Stimulated activated CD8-positive, alpha-beta memory T cell treated with anti-CD3 and anti-CD28 coated beads, Interleukin-7, amount 100 ng/mL, for 48 hours (primary cell): Measurements from ENCODE around the gene SAP30.

Experiments used
- DNase-seq, 2 donors: peaks; one replicate each; pipeline ENCODE4 v3.0.0-alpha.2; 2020; ENCODE audit warnings: low read depth in 1 of 2; ENCODE audit errors: extremely low read depth in 1 of 2

SAP30 gene, protein sequence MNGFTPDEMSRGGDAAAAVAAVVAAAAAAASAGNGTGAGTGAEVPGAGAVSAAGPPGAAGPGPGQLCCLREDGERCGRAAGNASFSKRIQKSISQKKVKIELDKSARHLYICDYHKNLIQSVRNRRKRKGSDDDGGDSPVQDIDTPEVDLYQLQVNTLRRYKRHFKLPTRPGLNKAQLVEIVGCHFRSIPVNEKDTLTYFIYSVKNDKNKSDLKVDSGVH

DNA sequence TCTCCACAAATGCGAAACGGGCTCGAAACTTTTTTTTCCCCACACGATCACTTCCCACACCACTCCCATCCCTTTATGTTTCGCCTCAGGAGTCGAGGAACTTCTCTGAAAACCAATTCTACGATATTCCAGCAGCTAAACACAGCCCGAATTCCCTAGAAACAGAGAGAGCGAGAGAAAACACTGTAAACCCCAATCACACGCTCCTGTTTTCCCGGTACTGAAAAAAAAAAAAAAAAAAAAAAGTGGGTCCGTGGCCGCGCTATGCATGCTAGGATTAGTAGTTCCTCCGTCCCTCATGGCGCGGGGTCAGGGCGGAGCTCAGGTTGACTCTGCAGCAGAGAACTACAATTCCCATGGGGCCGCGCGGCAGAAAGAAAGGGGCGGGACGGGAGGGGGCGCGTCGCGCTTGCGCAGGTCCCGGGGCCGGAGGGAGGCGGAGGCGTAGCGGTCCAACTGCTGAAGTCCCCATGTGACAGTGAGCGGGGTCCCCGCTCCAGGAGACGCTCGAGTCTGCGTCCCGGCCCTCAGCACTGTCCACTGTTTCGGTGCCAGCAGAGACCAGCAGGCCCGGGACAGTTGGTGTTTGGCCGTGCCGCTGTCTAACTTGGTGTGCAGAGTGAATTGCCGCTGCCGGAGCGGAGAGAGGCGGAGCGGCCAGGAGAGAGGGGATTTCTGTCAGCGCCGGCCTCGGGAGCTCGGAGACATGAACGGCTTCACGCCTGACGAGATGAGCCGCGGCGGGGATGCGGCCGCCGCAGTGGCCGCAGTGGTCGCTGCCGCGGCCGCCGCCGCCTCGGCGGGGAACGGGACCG, at the start of gene SAP30:
SAP30 (plus strand) TSS at position 478 of the 815 bp plus-strand sequence; CDS start at position 707, 229 bp downstream.
- DNase-seq: peak; percentile 92 to 95

DNA sequence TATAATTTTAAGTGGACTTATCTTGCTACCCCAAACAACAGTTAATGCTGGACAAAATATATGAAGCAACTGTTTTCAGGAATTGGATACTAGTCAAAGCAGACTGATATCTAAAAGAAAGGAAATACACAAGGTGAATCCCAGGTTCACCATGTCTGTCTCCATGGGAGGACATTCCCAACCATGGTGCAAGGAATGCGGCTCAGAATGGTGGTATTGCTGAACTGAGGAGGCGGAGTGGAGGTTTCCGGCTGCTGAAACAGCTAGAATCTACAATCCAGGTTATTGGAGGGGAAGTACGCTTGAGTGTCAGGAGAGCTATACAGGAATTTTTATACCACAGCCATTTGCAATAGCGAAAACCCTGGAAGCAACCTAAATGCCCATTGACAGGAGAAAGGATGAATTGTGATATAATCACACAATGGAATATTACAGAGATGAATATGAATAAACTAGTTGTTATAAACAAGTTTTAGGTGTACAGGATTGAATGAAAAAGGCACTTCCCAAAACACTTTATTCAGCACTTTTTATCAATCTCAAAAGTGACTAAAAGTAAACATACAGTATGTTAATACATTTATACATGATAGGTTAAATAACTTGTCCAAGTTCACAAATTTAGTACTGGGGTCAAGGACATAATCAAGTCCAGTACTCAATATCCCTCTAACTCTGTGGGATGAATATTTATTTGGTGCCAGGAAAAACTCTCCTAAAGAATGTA, 45.6 kb upstream of the SAP30 start:
- no peak for DNase-seq

DNA sequence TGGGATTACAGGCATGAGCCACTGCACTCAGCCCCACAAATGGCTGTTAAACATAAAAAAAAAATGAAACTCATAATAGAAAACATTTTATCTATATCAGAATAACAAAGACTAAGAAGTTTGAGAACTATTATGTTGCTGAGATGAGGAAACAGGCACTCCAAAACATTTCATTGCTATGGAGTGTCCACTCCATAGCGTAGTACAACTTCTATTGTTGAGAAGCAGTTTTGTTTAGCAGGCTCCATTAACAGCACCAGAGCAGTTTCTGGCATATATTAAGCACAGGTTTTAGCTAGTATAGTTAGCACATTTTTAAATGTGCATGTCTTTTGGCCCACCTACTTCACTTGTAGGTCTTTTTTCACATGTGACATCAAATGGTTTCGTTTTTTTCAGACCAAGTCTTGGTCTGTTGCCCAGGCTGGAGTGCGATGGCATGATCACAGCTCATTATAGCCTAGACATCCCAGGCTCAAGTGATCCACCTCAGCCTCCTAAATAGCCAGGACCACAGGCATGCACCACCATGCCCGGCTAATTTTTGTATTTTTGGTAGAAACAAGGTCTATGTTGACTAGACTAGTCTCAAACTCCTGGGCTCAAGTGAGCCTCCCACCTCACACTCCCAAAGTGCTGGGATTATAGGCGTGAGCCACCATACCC, 42.4 kb upstream of the SAP30 start:
- DNase-seq: no peak

- no peak for DNase-seq
These were observed 40.2 kb upstream of the SAP30 start for GRCh38 chr4:173330590-173330989.

GRCh38 chr4:173332021-173332487, 38.7 kb upstream of the SAP30 start:
- no peak for DNase-seq

- DNase-seq: no peak
These were observed 37.6 kb upstream of the SAP30 start for GRCh38 chr4:173332963-173333657.

- DNase-seq: no peak
These were observed 37.1 kb upstream of the SAP30 start for GRCh38 chr4:173333658-173334084.

DNA sequence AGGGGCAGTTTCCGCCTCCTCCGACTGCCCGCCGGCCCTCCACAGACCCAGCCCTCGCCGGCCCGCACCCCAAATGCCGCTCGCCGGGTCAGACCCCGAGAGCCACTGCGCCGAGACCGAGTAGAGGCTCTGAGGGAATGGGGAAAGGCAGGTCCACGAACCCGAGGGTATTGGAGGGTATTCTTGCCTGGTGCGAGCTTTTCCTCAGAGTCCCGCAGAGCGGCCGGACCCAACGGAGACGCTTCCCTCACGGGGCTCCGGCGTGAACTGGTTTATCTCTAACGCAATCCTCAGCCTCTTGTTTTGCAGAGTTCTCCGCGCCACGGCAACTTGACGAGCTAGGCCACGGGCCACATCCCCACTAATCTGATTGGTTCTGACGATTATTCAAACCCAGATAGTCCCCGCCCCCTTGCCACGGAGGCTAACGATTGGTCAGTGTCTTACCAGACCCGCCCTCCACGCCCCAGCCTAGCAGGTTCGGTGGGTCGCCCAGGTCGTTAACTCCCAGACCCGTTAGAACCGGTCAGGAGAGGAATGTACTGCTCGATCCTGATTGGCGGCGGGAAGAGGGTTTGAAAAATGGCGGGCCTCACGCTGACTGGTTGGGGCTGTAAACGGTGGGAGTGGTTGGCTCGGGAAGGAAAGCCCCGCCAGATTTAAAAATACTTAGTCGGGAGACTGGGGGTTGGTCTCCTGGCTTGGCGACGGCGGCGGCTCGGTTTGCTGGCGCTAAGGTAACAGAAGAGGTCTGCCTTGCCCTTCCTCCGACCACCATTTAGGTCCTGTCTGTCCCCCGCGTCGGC, 36.5 kb upstream of the SAP30 start, which contains the start of gene HMGB2:
HMGB2 (minus strand) TSS at position 274 of the 806 bp plus-strand sequence. CDS start 709 bp downstream, outside the sequence.
- peak; percentile 99 to 100 for DNase-seq

GRCh38 chr4:173334891-173335752, 35.6 kb upstream of the SAP30 start:
- DNase-seq: peak; percentile 33 to 48

DNA sequence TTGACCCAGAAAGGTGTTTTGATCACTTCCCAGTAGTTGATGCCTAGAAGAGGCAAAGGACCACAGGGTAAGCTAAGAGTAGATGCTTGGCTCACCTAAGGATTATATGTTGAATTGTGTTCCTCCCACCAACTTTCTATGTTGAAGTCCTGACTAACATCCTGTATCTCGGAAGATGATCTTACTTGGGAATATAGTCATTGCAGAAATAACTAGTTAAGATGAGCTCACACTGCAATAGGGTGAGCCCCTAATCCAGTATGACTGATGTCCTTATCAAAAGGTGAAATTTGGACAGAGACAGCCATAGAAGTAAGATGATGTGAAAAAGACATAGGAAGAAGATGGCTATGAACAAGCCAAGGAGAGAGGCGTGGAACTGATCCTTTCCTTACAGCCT, 33.3 kb upstream of the SAP30 start:
- no peak for DNase-seq

GRCh38 chr4:173343832-173344397, 26.8 kb upstream of the SAP30 start:
- no peak for DNase-seq

- DNase-seq: no peak
These were observed 25.1 kb upstream of the SAP30 start for GRCh38 chr4:173345648-173346047.

GRCh38 chr4:173346074-173346473, 24.7 kb upstream of the SAP30 start:
- DNase-seq: no peak

DNA sequence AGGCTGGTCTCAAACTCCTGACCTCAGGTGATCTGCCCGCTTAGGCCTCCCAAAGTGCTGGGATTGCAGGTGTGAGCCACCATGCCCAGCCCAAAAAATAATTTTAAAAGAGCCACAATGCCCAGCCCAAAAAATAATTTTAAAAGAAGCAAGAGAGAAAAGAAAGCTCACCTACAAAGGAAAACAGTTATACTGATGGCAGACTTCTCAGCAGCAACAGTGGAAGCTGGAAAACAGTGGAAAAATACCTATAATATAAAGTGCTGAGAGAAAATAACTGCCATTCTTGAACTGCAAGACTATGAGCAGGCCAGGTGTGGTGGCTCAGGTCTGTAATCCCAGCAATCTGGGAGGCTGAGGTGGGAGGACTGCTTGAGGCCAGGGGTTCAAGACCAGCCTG, 23.3 kb upstream of the SAP30 start:
- DNase-seq: no peak

DNA sequence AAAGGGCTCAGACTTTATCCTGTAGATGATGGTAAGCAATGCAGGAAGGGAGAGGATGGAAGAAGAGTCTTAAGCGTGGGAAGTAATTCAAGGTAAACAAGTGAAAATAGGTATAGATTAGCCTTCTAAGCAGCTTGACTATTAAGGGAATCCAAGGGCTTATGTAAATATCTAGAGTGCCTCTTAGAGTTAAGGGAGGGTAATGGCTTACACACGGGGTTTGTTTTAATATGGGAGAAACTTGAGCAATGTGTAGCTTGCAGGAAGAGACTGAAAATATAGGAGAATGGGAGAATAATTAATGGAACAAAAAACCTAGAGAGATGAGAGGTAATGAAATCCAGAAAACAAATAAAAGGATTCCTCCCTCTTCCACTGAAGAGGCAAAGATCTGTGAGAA, 12.8 kb upstream of the SAP30 start:
- DNase-seq: no peak

GRCh38 chr4:173360587-173361221, 10.1 kb upstream of the SAP30 start:
- no peak for DNase-seq

- no peak for DNase-seq
These were observed 8.1 kb upstream of the SAP30 start for GRCh38 chr4:173362666-173363065.
